ENCODE measurements around the gene SERP2. TPM values are rescaled to one million over a fixed set of nuclear protein-coding genes. Genes with fewer than 3 reads are reported as not detected.
"Not testable (repeated sequence)": the region's sequence is repeated elsewhere in the genome, so short reads cannot be mapped to it uniquely, and the experiment has no call there.

SERP2 gene
- total and polyA plus RNA-seq, 2 of the 8 experiments (the other 6 are each of a cell fraction or from before 2014, with no cell fraction given), result 2.0 to 2.3 TPM

GRCh38 chr13:44329041-44329440 is 44.6 kb upstream of the SERP2 start:
- H3K4me3 ChIP-seq (ENCODE audit: extremely low read depth in 1 of 4, insufficient read depth in 2 of 4, low read depth in 3 of 4, low read length in 4 of 4); H3K79me1 ChIP-seq (ENCODE audit: low read depth, low read length); POLR2A ChIA-PET (ENCODE audit: partially characterized antibody); DNase-seq (ENCODE audit: low read depth in 1 of 2, low spot score in 2 of 2); H2BK120ac ChIP-seq (replicated peaks; ENCODE audit: low read depth, low read length); FAIRE-seq; H2BK20ac ChIP-seq (ENCODE audit: low read length); H4K8ac ChIP-seq (ENCODE audit: extremely low read depth, insufficient read depth, low read length); H3K23ac ChIP-seq (ENCODE audit: insufficient read length); H3K27ac ChIP-seq (ENCODE audit: low read depth, low read length); H2BK12ac ChIP-seq (ENCODE audit: low read depth, low read length); H3K36me3 ChIP-seq (ENCODE audit: control insufficient read depth in 2 of 4, insufficient read depth in 4 of 4, low read length in 3 of 4); H3K14ac ChIP-seq (ENCODE audit: insufficient read length); H2BK5ac ChIP-seq (ENCODE audit: low read depth, low read length); H3K56ac ChIP-seq (replicated peaks; ENCODE audit: insufficient read length, low read depth, low read length); H2AK5ac ChIP-seq (ENCODE audit: low read depth, low read length); H3K9ac ChIP-seq (replicated peaks in 1 of 4; ENCODE audit: extremely low read depth in 1 of 4, low read depth in 3 of 4, low read length in 3 of 4); H3K18ac ChIP-seq (ENCODE audit: extremely low read depth, low read length); H3K9me3 ChIP-seq (ENCODE audit: insufficient read depth in 2 of 2, low read depth in 1 of 2, low read length in 1 of 2); H4K20me1 ChIP-seq (replicated peaks in 1 of 2; ENCODE audit: control insufficient read depth in 1 of 2, insufficient read depth in 2 of 2, low read length in 2 of 2); H3K27me3 ChIP-seq (replicated peaks in 1 of 4; ENCODE audit: control insufficient read depth in 3 of 4, extremely low read depth in 1 of 4, insufficient read depth in 3 of 4, low read length in 3 of 4); H3K4me1 ChIP-seq (replicated peaks in 1 of 4; ENCODE audit: control insufficient read depth in 3 of 4, insufficient read depth in 4 of 4, low read length in 3 of 4); H2AFZ ChIP-seq (ENCODE audit: low read length); H4K5ac ChIP-seq (ENCODE audit: insufficient read length, low read depth, low read length); H3K23me2 ChIP-seq (ENCODE audit: low read depth, low read length); H3K4ac ChIP-seq (replicated peaks; ENCODE audit: insufficient read length, low read depth, low read length); H2BK15ac ChIP-seq (ENCODE audit: low read length); H3K4me2 ChIP-seq (ENCODE audit: insufficient read depth in 1 of 2, low read depth in 2 of 2, low read length in 2 of 2); H4K91ac ChIP-seq (replicated peaks; ENCODE audit: insufficient read length, low read length); H3K79me2 ChIP-seq (ENCODE audit: control insufficient read depth in 1 of 2, insufficient read depth in 2 of 2, low read length in 2 of 2): not testable (repeated sequence)
- CTCF ChIA-PET (ENCODE audit: partially characterized antibody), result interaction anchor here (1.1 kb wide), 1 partner anchor 86 kb away, joined by 3 read pairs; no protein-coding TSS in a partner anchor
